PC-3 (cell line): ENCODE data around the gene LCLAT1. TPM values are rescaled to one million over a fixed set of nuclear protein-coding genes. Genes with fewer than 3 reads are reported as not detected.

Experiments
- ATAC-seq: fragments of 200-7000 bp; cut with Tn5 transposase; 2 replicates; pipeline ENCODE4 v1.9.1; 2020; ENCODE audit warnings: mild to moderate bottlenecking, moderate library complexity
- BruUV-seq: library from RNA; stranded (reverse); fragments of 400-500 nt; replicated peaks from 2 replicates; lab custom pipeline; 2021; lab: Mats Ljungman, UMichigan
- CTCF ChIA-PET: fragments of 300-600 bp; sonication (Branson Sonifier 250); formaldehyde crosslinking; loops from one replicate; lab custom pipeline; 2022; ENCODE audit warnings: antibody characterized with exemption; lab: Charles Lee
- POLR2A ChIA-PET: fragments of 300-600 bp; sonication (Branson Sonifier 250); formaldehyde crosslinking; loops from one replicate; lab custom pipeline; 2022; ENCODE audit warnings: antibody characterized with exemption; ENCODE audit not compliant: unreplicated experiment; lab: Charles Lee
- DNase-seq: peaks from one replicate; pipeline ENCODE4 v3.0.0-alpha.2; 2015
- H2AFZ ChIP-seq: fragments of 300-600 bp; sonication (generic); 2 replicates; pipeline ENCODE4 v1.6.0; 2016; ENCODE audit warnings: antibody characterized with exemption, low read length
- H3F3A ChIP-seq: fragments of 300-600 bp; sonication (generic); one replicate; pipeline ENCODE4 v1.6.0; 2017; ENCODE audit warnings: antibody characterized with exemption, low read length, control low read depth, mild to moderate bottlenecking; ENCODE audit not compliant: unreplicated experiment
- H3K27ac ChIP-seq: fragments of 300-600 bp; sonication (generic); 2 replicates; pipeline ENCODE4 v1.5.1; 2016; ENCODE audit warnings: mild to moderate bottlenecking, low read length
- H3K27me3 ChIP-seq: fragments of 300-600 bp; sonication (generic); 2 replicates; pipeline ENCODE4 v1.6.1; 2016; ENCODE audit warnings: low read length, mixed read lengths
- H3K36me3 ChIP-seq: fragments of 300-600 bp; sonication (generic); 2 replicates; pipeline ENCODE4 v1.6.1; 2016; ENCODE audit warnings: low read depth, mixed run types, low read length, mixed read lengths
- H3K4me1 ChIP-seq: fragments of 300-600 bp; sonication (generic); 2 replicates; pipeline ENCODE4 v1.5.1; 2016; ENCODE audit warnings: low read length; ENCODE audit not compliant: insufficient read depth
- H3K4me2 ChIP-seq: fragments of 300-600 bp; sonication (generic); 2 replicates; pipeline ENCODE4 v1.6.0; 2016; ENCODE audit warnings: low read length
- H3K4me3 ChIP-seq: fragments of 300-600 bp; sonication (generic); 2 replicates; pipeline ENCODE4 v1.5.1; 2016; ENCODE audit warnings: mild to moderate bottlenecking, low read length, mixed read lengths
- H3K79me2 ChIP-seq: fragments of 300-600 bp; sonication (generic); 2 replicates; pipeline ENCODE4 v1.6.1; 2017; ENCODE audit warnings: low read length, mixed read lengths
- H3K9ac ChIP-seq: fragments of 300-600 bp; sonication (generic); 2 replicates; pipeline ENCODE4 v1.6.0; 2016; ENCODE audit warnings: mild to moderate bottlenecking, low read length
- H3K9me2 ChIP-seq: fragments of 300-600 bp; sonication (generic); replicated peaks from 2 replicates; pipeline ENCODE4 v1.6.1; 2016; ENCODE audit warnings: mixed run types, low read length, mixed read lengths
- H3K9me3 ChIP-seq: fragments of 300-600 bp; sonication (generic); 2 replicates; pipeline ENCODE4 v1.6.1; 2016; ENCODE audit warnings: low read length, mixed read lengths
- H4K20me1 ChIP-seq: fragments of 300-600 bp; sonication (generic); 2 replicates; pipeline ENCODE4 v1.6.1; 2016; ENCODE audit warnings: low read length, mixed read lengths
- CTCF ChIP-seq: fragments of 300-600 bp; sonication (generic); conservative IDR thresholded peaks from 2 replicates; pipeline ENCODE4 v1.5.1; 2017; ENCODE audit warnings: antibody characterized with exemption, low read depth, mild to moderate bottlenecking, low read length
- EZH2 ChIP-seq: fragments of 300-600 bp; sonication (generic); IDR thresholded peaks from one replicate; pipeline ENCODE4 v1.6.1; 2017; ENCODE audit warnings: antibody characterized with exemption, mild to moderate bottlenecking, low read length; ENCODE audit not compliant: unreplicated experiment
- EZH2phosphoT487 ChIP-seq: fragments of 300-600 bp; sonication (generic); IDR thresholded peaks from 2 replicates; pipeline ENCODE4 v1.6.1; 2018; ENCODE audit warnings: mild to moderate bottlenecking, antibody characterized with exemption, low read length, borderline replicate concordance
- intact Hi-C: fragments of 100-400 bp; cut with micrococcal nuclease; formaldehyde crosslinking; loops from 2 replicates; pipeline ENCODE4 v1.9.0; 2023
- total RNA-seq: library from RNA; depleted of rRNA; stranded (reverse); fragments of >200 nt; gene quantifications from 2 replicates; pipeline ENCODE4 v1.2.3, GENCODE V29; 2014

The LCLAT1 gene
- total RNA-seq, 1 experiment from 2014 or later, result 22.0 TPM

GRCh38 chr2:30476636-30477035 lies 29.6 kb downstream of the LCLAT1 start:
- H3K79me2 ChIP-seq, result peaks cover 52% of the 10 kb centered on the region
- no peak overlapping the region for H3K4me2 ChIP-seq
- no peaks in the 10 kb centered on the region for H3K27me3 ChIP-seq
- H4K20me1 ChIP-seq, result peaks cover 4% of the 10 kb centered on the region; the same call in 1 of the 2 replicates
- H2AFZ ChIP-seq, result no peak overlapping the region
- no peaks in the 10 kb centered on the region for H3K9me2 ChIP-seq
- no peak for DNase-seq
- H3K27ac ChIP-seq, result no peak overlapping the region
- BruUV-seq, result no TSS peak
- H3K36me3 ChIP-seq, result no peaks in the 10 kb centered on the region
- CTCF ChIA-PET, result no interaction called here
- no peaks in the 10 kb centered on the region for H3K4me1 ChIP-seq
- no peak for ATAC-seq
- no peaks in the 10 kb centered on the region for H3F3A ChIP-seq
- POLR2A ChIA-PET, result no interaction called here
- intact Hi-C loops, result no loop called here
- H3K9ac ChIP-seq, result no peak overlapping the region
- TF ChIP-seq EZH2 (no peak), EZH2phosphoT487 (no peak), CTCF (no peak)
- H3K9me3 ChIP-seq, result no peaks in the 10 kb centered on the region
- H3K4me3 ChIP-seq, result no peak overlapping the region

- ChIA-PET CTCF (no interaction called here), POLR2A (no interaction called here)
- H3K9me3 ChIP-seq, result no peaks in the 10 kb centered on the region
- no peaks in the 10 kb centered on the region for H3K36me3 ChIP-seq
- H3K4me1 ChIP-seq, result no peaks in the 10 kb centered on the region
- intact Hi-C loops, result no loop called here
- no TSS peak for BruUV-seq
- no peak overlapping the region for H3K4me3 ChIP-seq
- H3K9ac ChIP-seq, result no peak overlapping the region
- H3K27me3 ChIP-seq, result no peaks in the 10 kb centered on the region
- H3K9me2 ChIP-seq, result no peaks in the 10 kb centered on the region
- H3K27ac ChIP-seq, result no peak overlapping the region
- no peak overlapping the region for H3K4me2 ChIP-seq
- H4K20me1 ChIP-seq, result peaks cover 5% of the 10 kb centered on the region; the same call in 1 of the 2 replicates
- DNase-seq (no peak), ATAC-seq (no peak)
- peaks cover 15% of the 10 kb centered on the region for H3K79me2 ChIP-seq
- H2AFZ ChIP-seq, result no peak overlapping the region
- no peak for TF ChIP-seq EZH2
- TF ChIP-seq CTCF, result no peak
- no peak for TF ChIP-seq EZH2phosphoT487
- H3F3A ChIP-seq, result no peaks in the 10 kb centered on the region
Observed at GRCh38 chr2:30480703-30481322, 33.8 kb downstream of the LCLAT1 start.

GRCh38 chr2:30481323-30481800 lies 34.3 kb downstream of the LCLAT1 start:
- CTCF ChIA-PET, result no interaction called here
- ATAC-seq, result no peak

More at GRCh38 chr2:30481323-30481800, 34.3 kb downstream of the LCLAT1 start:
- Histone ChIP-seq H3K36me3 (no peaks in the 10 kb centered on the region), H3K9me3 (no peaks in the 10 kb centered on the region), H3K27ac (no peak overlapping the region), H3K79me2 (peaks cover 11% of the 10 kb centered on the region; the same call in 1 of the 2 replicates), H3K4me2 (no peak overlapping the region), H3K27me3 (no peaks in the 10 kb centered on the region), H2AFZ (no peak overlapping the region), H3K4me3 (no peak overlapping the region), H3K4me1 (no peaks in the 10 kb centered on the region), H3F3A (no peaks in the 10 kb centered on the region), H4K20me1 (peaks cover 5% of the 10 kb centered on the region; the same call in 1 of the 2 replicates), H3K9ac (no peak overlapping the region), H3K9me2 (no peaks in the 10 kb centered on the region)
- no TSS peak for BruUV-seq
- TF ChIP-seq CTCF (no peak), EZH2 (no peak), EZH2phosphoT487 (no peak)
- intact Hi-C loops, result no loop called here
- no peak for DNase-seq
- POLR2A ChIA-PET, result no interaction called here
